Measurements from ENCODE around the gene SPATS2L.
A peak's percentile ranks its signal among the peaks of the same experiment; 100 is the strongest.

The SPATS2L gene

GRCh38 chr2:200506679-200507078 lies 200.2 kb downstream of the SPATS2L start:
- no peaks in the 10 kb centered on the region for H3K79me2 ChIP-seq (ENCODE audit: control insufficient read depth, insufficient read depth, low read length)
- H3K4me2 ChIP-seq (ENCODE audit: low read length): no peak overlapping the region
- WGBS (ENCODE audit: extremely low coverage, insufficient coverage, low lambda C conversion rate): no CpG with 5 or more reads among the region's 9 CpGs
- H3K27me3 ChIP-seq (ENCODE audit: insufficient read depth, low read length, poor library complexity): no peaks in the 10 kb centered on the region
- no peak overlapping the region for H3K9ac ChIP-seq (ENCODE audit: low read length)
- H3K4me1 ChIP-seq (ENCODE audit: control insufficient read depth, low read depth, low read length): peaks cover 4% of the 10 kb centered on the region
- H2AK5ac ChIP-seq (ENCODE audit: low read length): no peak overlapping the region
- H3K4ac ChIP-seq (ENCODE audit: low read depth, low read length): no peak overlapping the region
- no peak overlapping the region for H3K18ac ChIP-seq (ENCODE audit: low read length)
- H3K56ac ChIP-seq (ENCODE audit: low read length): no peak overlapping the region
- no peak overlapping the region for H3K4me3 ChIP-seq (ENCODE audit: low read length)
- H2BK15ac ChIP-seq (replicated peaks; ENCODE audit: low read depth): no peak overlapping the region
- H2BK5ac ChIP-seq (ENCODE audit: low read length): no peak overlapping the region
- H3K27ac ChIP-seq (ENCODE audit: low read depth, low read length): no peak overlapping the region
- H3K23ac ChIP-seq (ENCODE audit: low read length): no peak overlapping the region
- no peak overlapping the region for H2BK120ac ChIP-seq (ENCODE audit: low read depth, low read length)
- no peak overlapping the region for H4K8ac ChIP-seq (ENCODE audit: low read depth, low read length)
- no peaks in the 10 kb centered on the region for H3K36me3 ChIP-seq (ENCODE audit: control insufficient read depth, insufficient read depth, low read length)
- H3K79me1 ChIP-seq (ENCODE audit: low read length): no peaks in the 10 kb centered on the region
- DNase-seq: no peak
- no peak overlapping the region for H4K5ac ChIP-seq (ENCODE audit: low read length)

- DNase-seq: no peak
- H2BK120ac ChIP-seq (ENCODE audit: low read depth, low read length): no peak overlapping the region
- H2BK5ac ChIP-seq (ENCODE audit: low read length): no peak overlapping the region
- H3K4me2 ChIP-seq (ENCODE audit: low read length): no peak overlapping the region
- no peak overlapping the region for H2AK5ac ChIP-seq (ENCODE audit: low read length)
- 100% methylated on average over 1 of the region's 2 CpGs for WGBS (ENCODE audit: extremely low coverage, insufficient coverage, low lambda C conversion rate)
- no peak overlapping the region for H2BK15ac ChIP-seq (replicated peaks; ENCODE audit: low read depth)
- H3K4ac ChIP-seq (ENCODE audit: low read depth, low read length): no peak overlapping the region
- no peak overlapping the region for H3K9ac ChIP-seq (ENCODE audit: low read length)
- no peaks in the 10 kb centered on the region for H3K36me3 ChIP-seq (ENCODE audit: control insufficient read depth, insufficient read depth, low read length)
- no peak overlapping the region for H3K27ac ChIP-seq (ENCODE audit: low read depth, low read length)
- no peak overlapping the region for H3K23ac ChIP-seq (ENCODE audit: low read length)
- H3K56ac ChIP-seq (ENCODE audit: low read length): no peak overlapping the region
- H4K8ac ChIP-seq (ENCODE audit: low read depth, low read length): no peak overlapping the region
- H3K79me2 ChIP-seq (ENCODE audit: control insufficient read depth, insufficient read depth, low read length): no peaks in the 10 kb centered on the region
- H4K5ac ChIP-seq (ENCODE audit: low read length): no peak overlapping the region
- peaks cover 4% of the 10 kb centered on the region for H3K4me1 ChIP-seq (ENCODE audit: control insufficient read depth, low read depth, low read length)
- no peak overlapping the region for H3K4me3 ChIP-seq (ENCODE audit: low read length)
- H3K27me3 ChIP-seq (ENCODE audit: insufficient read depth, low read length, poor library complexity): no peaks in the 10 kb centered on the region
- no peak overlapping the region for H3K18ac ChIP-seq (ENCODE audit: low read length)
- H3K79me1 ChIP-seq (ENCODE audit: low read length): no peaks in the 10 kb centered on the region
These were observed 200.7 kb downstream of the SPATS2L start for GRCh38 chr2:200507179-200507578.

GRCh38 chr2:200509235-200509611 lies 202.7 kb downstream of the SPATS2L start:
- Histone ChIP-seq H3K27ac (ENCODE audit: low read depth, low read length) (no peak overlapping the region), H3K36me3 (ENCODE audit: control insufficient read depth, insufficient read depth, low read length) (no peaks in the 10 kb centered on the region), H3K18ac (ENCODE audit: low read length) (peak overlapping the region; percentile 97), H3K9ac (ENCODE audit: low read length) (peak overlapping the region; percentile 75), H3K23ac (ENCODE audit: low read length) (no peak overlapping the region), H3K4me2 (ENCODE audit: low read length) (peak overlapping the region; percentile 52), H3K79me1 (ENCODE audit: low read length) (no peaks in the 10 kb centered on the region), H3K27me3 (ENCODE audit: insufficient read depth, low read length, poor library complexity) (no peaks in the 10 kb centered on the region), H3K4me1 (ENCODE audit: control insufficient read depth, low read depth, low read length) (peaks cover 4% of the 10 kb centered on the region), H3K4me3 (ENCODE audit: low read length) (peak overlapping the region; percentile 41), H2BK5ac (ENCODE audit: low read length) (no peak overlapping the region), H2AK5ac (ENCODE audit: low read length) (peak overlapping the region; percentile 56), H4K8ac (ENCODE audit: low read depth, low read length) (no peak overlapping the region), H2BK15ac (replicated peaks; ENCODE audit: low read depth) (no peak overlapping the region), H3K79me2 (ENCODE audit: control insufficient read depth, insufficient read depth, low read length) (no peaks in the 10 kb centered on the region), H4K5ac (ENCODE audit: low read length) (no peak overlapping the region), H2BK120ac (ENCODE audit: low read depth, low read length) (no peak overlapping the region), H3K4ac (ENCODE audit: low read depth, low read length) (peak overlapping the region; percentile 98), H3K56ac (ENCODE audit: low read length) (peak overlapping the region; percentile 84)
- DNase-seq: peak; percentile 12
- WGBS (ENCODE audit: extremely low coverage, insufficient coverage, low lambda C conversion rate): no CpG with 5 or more reads among the region's 8 CpGs

GRCh38 chr2:200509612-200510433 lies 203.3 kb downstream of the SPATS2L start, which contains the start of gene KCTD18:
KCTD18 (minus strand) TSS chr2:200510068; CDS start chr2:200507016, 3,052 bp downstream.
- no CpG with 5 or more reads among the region's 78 CpGs for WGBS (ENCODE audit: extremely low coverage, insufficient coverage, low lambda C conversion rate)
- peak within 1 kb of the TSS; percentile 87 for H3K56ac ChIP-seq (ENCODE audit: low read length)
- H3K23ac ChIP-seq (ENCODE audit: low read length): no peak within 1 kb of the TSS
- DNase-seq: peak; percentile 90
- no peaks in the 10 kb centered on the region for H3K27me3 ChIP-seq (ENCODE audit: insufficient read depth, low read length, poor library complexity)
- H4K8ac ChIP-seq (ENCODE audit: low read depth, low read length): peak within 1 kb of the TSS; percentile 82
- no peaks in the 10 kb centered on the region for H3K36me3 ChIP-seq (ENCODE audit: control insufficient read depth, insufficient read depth, low read length)
- H3K4ac ChIP-seq (ENCODE audit: low read depth, low read length): peak within 1 kb of the TSS; percentile 98
- H3K27ac ChIP-seq (ENCODE audit: low read depth, low read length): no peak within 1 kb of the TSS
- no peak within 1 kb of the TSS for H2BK120ac ChIP-seq (ENCODE audit: low read depth, low read length)
- H4K5ac ChIP-seq (ENCODE audit: low read length): no peak within 1 kb of the TSS
- H3K4me1 ChIP-seq (ENCODE audit: control insufficient read depth, low read depth, low read length): peaks cover 4% of the 10 kb centered on the region
- H3K4me3 ChIP-seq (ENCODE audit: low read length): peak within 1 kb of the TSS; percentile 48
- peak within 1 kb of the TSS; percentile 75 for H3K9ac ChIP-seq (ENCODE audit: low read length)
- H3K18ac ChIP-seq (ENCODE audit: low read length): peak within 1 kb of the TSS; percentile 97
- H3K79me2 ChIP-seq (ENCODE audit: control insufficient read depth, insufficient read depth, low read length): no peaks in the 10 kb centered on the region
- H3K79me1 ChIP-seq (ENCODE audit: low read length): no peaks in the 10 kb centered on the region
- H2BK15ac ChIP-seq (replicated peaks; ENCODE audit: low read depth): no peak within 1 kb of the TSS
- H2BK5ac ChIP-seq (ENCODE audit: low read length): no peak within 1 kb of the TSS
- H3K4me2 ChIP-seq (ENCODE audit: low read length): peak within 1 kb of the TSS; percentile 78
- H2AK5ac ChIP-seq (ENCODE audit: low read length): peak within 1 kb of the TSS; percentile 56

- no peak for DNase-seq
- Histone ChIP-seq H3K27me3 (ENCODE audit: insufficient read depth, low read length, poor library complexity) (no peaks in the 10 kb centered on the region), H2BK15ac (replicated peaks; ENCODE audit: low read depth) (no peak overlapping the region), H2BK120ac (ENCODE audit: low read depth, low read length) (no peak overlapping the region), H4K8ac (ENCODE audit: low read depth, low read length) (no peak overlapping the region), H3K79me1 (ENCODE audit: low read length) (no peaks in the 10 kb centered on the region), H3K4me3 (ENCODE audit: low read length) (no peak overlapping the region), H3K27ac (ENCODE audit: low read depth, low read length) (no peak overlapping the region), H3K18ac (ENCODE audit: low read length) (no peak overlapping the region), H3K4me2 (ENCODE audit: low read length) (no peak overlapping the region), H3K36me3 (ENCODE audit: control insufficient read depth, insufficient read depth, low read length) (no peaks in the 10 kb centered on the region), H3K4ac (ENCODE audit: low read depth, low read length) (no peak overlapping the region), H2AK5ac (ENCODE audit: low read length) (no peak overlapping the region), H3K4me1 (ENCODE audit: control insufficient read depth, low read depth, low read length) (peaks cover 2% of the 10 kb centered on the region), H3K79me2 (ENCODE audit: control insufficient read depth, insufficient read depth, low read length) (no peaks in the 10 kb centered on the region), H4K5ac (ENCODE audit: low read length) (no peak overlapping the region), H3K23ac (ENCODE audit: low read length) (no peak overlapping the region), H3K56ac (ENCODE audit: low read length) (no peak overlapping the region), H2BK5ac (ENCODE audit: low read length) (no peak overlapping the region), H3K9ac (ENCODE audit: low read length) (no peak overlapping the region)
- no CpG with 5 or more reads among the region's 1 CpG for WGBS (ENCODE audit: extremely low coverage, insufficient coverage, low lambda C conversion rate)
These were observed 208.7 kb downstream of the SPATS2L start for GRCh38 chr2:200515155-200515554.

All from mesendoderm (in vitro differentiated cells).